ENCODE results near the gene GSE1.

Gene GSE1

GRCh38 chr16:85651629-85652430, 38.7 kb downstream of the GSE1 start:
- DNase-seq = no peak

DNA sequence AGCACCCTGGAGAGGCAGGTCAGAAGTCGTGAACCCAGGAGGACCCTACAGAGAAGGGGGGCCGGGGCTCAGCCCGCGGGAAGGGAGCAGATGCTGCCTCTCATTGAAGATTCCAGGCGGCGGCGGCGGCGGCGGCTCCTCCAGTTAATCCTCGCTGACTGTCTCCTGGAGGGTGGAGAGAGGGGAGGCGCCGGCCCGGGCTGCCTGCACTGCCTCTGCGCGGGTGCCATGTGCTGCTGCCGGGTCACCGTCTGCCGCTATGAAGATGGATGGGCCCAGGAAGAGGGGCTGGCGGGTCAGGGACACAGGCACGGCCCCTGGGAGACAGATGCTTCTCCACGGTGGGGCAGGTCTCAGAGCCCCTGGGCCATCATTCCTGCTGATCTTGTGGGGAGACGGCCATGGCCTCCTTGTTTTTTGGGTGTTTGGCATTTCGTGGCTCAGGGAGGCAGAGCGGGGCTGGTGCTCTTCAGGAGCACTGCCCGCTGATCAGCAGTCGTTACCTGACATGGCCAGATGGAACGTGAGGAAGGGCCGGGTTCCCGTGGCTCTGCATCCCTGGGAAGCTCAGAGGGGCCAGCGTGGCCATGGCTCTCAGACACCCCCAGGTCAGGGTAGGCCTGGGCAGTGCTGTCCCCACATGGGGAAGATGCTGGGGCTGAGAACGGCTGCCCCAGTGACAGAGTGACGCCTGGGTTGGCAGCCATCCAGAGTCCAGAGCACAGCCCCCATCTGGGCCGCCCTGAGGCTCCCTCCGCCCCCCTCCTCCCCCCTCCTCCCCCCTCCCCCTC, 39.5 kb downstream of the GSE1 start:
- no peak for DNase-seq

- DNase-seq = no peak
Observed at GRCh38 chr16:85653290-85653891, 40.3 kb downstream of the GSE1 start.

- no peak for DNase-seq
Observed at GRCh38 chr16:85654251-85655095, 41.4 kb downstream of the GSE1 start.

DNA sequence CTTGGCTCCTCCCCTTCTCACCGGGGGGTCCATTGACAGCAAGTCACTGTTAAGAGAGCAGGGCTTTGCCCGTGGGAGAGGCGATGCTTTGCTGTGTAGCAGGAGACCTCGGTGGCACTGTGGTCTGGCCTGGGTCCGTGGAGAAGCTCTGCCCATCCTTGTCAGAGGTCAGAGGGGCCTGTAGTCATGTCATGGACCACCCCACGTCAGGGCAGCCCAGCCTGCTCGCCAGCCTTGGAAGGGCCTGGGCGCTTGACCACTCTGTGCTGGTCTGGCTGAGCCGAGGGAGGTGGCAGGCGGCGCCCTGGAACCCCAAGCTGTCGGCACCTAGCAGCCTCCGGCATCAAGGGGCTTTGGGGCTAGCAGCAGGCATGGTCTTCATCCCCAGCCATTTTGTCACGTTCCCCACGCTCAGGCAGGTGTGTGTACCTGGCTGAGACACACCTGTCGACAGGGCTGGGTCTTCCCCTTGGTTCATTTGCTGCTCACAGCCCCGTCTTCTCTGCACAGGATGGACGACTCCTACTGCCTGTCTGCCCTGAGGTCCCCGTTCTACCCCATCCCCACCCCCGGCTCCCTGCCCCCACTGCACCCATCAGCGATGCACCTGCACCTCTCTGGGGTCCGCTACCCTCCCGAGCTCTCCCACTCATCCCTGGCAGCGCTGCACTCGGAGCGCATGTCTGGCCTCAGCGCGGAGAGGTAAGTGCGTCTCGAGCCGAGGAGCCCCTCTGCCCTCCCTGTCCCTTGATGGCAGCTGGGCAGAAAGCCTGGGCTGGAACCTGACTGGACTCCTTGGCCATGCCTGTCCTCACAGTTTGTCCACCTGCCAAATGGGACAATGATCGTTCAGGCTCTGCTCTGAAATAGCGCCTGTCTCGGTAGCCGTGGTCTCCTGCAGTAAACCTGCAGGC, 42.4 kb downstream of the GSE1 start:
- DNase-seq = no peak

- no peak for DNase-seq
Observed at GRCh38 chr16:85656351-85657266, 43.5 kb downstream of the GSE1 start.

DNA sequence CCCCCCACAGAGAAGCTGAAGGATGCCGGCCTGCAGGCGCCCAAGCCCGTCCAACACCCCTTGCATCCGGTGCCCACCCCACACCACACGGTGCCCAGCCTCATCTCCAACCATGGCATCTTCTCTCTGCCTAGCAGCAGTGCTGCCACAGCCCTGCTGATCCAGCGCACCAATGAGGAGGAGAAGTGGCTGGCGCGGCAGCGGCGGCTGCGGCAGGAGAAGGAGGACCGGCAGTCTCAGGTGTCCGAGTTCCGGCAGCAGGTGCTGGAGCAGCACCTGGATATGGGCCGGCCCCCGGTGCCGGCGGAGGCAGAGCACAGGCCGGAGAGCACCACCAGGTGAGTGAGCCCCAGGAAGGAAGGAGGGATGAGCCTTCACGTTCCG, 44.1 kb downstream of the GSE1 start:
- no peak for DNase-seq

DNA sequence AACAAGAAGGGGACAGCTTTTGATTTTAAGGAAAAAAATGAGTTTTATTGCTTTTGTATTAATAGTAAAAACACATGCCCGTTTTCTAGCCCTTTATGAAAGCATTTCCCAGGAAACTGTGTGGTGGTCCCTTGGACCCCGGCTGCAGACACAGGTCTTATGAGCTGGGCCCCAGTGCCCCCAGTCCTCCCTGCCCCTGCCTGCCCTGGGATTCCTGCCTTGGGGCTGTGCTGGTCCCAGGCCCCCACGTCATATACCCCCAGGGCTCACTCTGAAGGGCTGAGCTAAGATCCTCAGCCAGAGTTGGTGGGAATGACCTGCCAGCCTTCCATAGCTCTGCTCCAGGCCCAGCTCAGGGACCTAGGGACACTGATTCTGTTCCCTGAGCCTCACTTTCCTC, 44.9 kb downstream of the GSE1 start:
- no peak for DNase-seq

DNA sequence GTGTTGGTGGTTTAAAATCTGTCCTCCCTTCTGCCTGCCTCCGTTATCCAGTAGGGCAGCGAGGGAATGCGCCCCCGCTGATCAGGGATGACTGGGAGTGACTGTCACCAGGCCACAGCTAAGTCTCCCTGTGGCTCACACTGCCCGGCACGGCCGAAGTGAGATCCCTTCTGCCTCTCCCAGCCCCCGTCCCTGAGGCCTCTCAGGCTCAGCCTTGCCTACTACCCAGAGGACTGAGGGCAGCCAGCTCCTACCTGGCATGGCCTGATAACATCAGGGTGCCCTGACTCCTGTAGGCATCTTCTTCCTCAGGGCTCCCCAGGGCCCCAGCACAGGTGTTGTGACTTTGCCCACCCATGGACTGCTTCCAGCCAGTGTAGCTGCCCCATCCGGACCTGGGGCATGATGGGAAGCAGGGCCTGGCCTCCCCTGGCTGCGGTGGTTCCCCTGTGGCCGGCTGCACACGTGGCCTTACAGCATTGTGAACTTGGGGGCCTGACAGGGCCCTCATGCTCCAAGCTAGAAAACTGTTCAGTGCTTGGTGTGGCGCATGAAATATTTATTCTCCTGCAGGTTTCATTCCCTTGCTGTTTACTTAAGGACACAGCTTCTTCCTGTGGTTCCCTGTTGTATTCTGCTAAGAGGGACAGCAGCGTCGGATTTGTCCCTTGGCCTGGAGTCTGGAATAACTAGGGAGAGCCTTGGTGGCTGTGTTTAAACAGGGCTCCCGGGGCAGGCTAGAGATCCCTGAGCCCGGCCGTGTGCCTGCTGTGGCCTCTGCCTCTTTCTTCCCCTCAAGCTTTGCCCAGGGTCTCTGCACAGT, 45.6 kb downstream of the GSE1 start:
- DNase-seq = no peak

DNA sequence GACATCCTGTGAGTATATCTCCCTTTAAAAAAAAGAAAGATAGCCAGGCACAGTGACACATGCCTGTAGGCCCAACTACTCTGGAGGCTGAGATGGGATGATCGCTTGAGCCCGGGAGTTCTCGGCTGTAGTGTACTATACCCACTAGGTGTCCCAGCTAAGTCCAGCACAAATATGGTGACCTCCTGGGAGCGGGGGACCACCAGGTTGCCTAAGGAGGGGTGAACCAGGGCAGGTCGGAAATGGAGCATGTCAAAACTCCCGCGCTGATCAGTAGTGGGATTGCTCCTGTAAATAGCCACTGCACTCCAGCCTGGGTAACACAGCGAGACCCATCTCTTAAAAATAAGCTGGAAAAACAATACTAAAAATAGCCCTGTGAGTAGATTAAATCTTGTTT, 46.2 kb downstream of the GSE1 start:
- DNase-seq = no peak

GRCh38 chr16:85659805-85660511, 46.8 kb downstream of the GSE1 start:
- DNase-seq = peak; percentile 65

DNA sequence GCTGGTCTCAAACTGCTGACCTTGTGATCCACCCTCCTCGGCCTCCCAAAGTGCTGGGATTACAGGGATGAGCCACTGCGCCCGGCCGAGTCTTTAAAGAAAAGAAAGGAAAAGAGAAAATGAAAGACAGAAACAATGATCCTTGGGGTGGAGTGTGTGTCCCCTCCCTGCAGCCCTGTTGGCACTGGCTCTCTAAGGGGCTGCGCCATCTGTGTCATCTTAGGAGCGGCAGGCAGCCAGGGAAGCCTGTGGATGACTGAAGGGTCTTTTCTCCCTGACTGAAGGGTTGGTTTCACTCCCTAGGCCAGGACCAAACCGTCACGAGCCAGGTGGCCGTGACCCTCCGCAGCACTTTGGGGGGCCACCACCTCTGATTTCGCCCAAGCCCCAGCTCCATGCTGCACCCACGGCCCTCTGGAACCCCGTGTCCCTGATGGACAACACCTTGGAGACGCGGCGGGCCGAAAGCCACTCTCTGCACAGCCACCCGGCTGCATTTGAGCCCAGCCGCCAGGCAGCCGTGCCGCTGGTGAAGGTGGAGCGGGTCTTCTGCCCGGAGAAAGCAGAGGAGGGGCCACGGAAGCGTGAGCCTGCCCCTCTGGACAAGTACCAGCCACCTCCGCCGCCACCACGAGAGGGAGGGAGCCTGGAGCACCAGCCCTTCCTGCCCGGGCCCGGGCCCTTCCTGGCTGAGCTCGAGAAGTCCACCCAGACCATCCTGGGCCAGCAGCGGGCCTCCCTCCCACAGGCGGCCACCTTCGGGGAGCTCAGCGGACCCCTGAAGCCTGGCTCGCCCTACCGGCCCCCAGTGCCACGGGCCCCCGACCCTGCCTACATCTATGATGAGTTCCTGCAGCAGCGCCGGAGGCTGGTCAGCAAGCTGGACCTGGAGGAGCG, 48.0 kb downstream of the GSE1 start:
- no peak for DNase-seq

GRCh38 chr16:85661740-85662481, 48.8 kb downstream of the GSE1 start:
- no peak for DNase-seq

- DNase-seq = no peak
Observed at GRCh38 chr16:85662482-85662812, 49.3 kb downstream of the GSE1 start.

- no peak for DNase-seq
Observed at GRCh38 chr16:85662976-85663830, 50.1 kb downstream of the GSE1 start.

GRCh38 chr16:85663891-85664321, 50.8 kb downstream of the GSE1 start:
- no peak for DNase-seq
